Upper lobe of right lung (tissue), 1 donor: ENCODE measurements around the gene CYS1. TPM values are rescaled to one million over a fixed set of nuclear protein-coding genes. Genes with fewer than 3 reads are reported as not detected.

Source experiments
- ATAC-seq: fragments of 200-7000 bp; cut with Tn5 transposase; one replicate; pipeline ENCODE4 v1.9.1; 2020; ENCODE audit warnings: mild to moderate bottlenecking, moderate library complexity
- DNase-seq: peaks from one replicate; pipeline ENCODE4 v3.0.0-alpha.2; 2020
- H3K27ac ChIP-seq: fragments of 200-600 bp; one replicate; pipeline ENCODE4 v1.8.0; 2022
- H3K27me3 ChIP-seq: fragments of 200-600 bp; one replicate; pipeline ENCODE4 v1.8.0; 2022; ENCODE audit warnings: mild to moderate bottlenecking
- H3K36me3 ChIP-seq: fragments of 200-600 bp; one replicate; pipeline ENCODE4 v1.8.0; 2022
- H3K4me1 ChIP-seq: fragments of 200-600 bp; one replicate; pipeline ENCODE4 v1.8.0; 2022
- H3K4me3 ChIP-seq: fragments of 200-600 bp; one replicate; pipeline ENCODE4 v1.8.0; 2022; ENCODE audit warnings: mild to moderate bottlenecking
- H3K9me3 ChIP-seq: fragments of 200-600 bp; one replicate; pipeline ENCODE4 v1.8.0; 2022
- intact Hi-C: fragments of 100-400 bp; cut with DNase I; formaldehyde crosslinking; loops from one replicate; pipeline ENCODE4 v1.11.0; 2022
- total RNA-seq: library from RNA; stranded (reverse); fragmentation: NEBNext Ultra II Directional; extraction: Animal tissue kit (Norgen Biotek cat#: 25700); gene quantifications from one replicate; pipeline ENCODE4 v1.2.1, GENCODE V29; 2021
- TF ChIP-seq, protein P1 (sequence below): fragments of 200-600 bp; IDR thresholded peaks from one replicate; pipeline ENCODE4 v1.8.0; 2022; ENCODE audit warnings: antibody characterized with exemption
- donor health status: DM: no; HTN: yes; CAD: no; lungs with severe emphysema.

The CYS1 gene
- total RNA-seq, 1 donor from 2014 or later = 4.5 TPM

DNA sequence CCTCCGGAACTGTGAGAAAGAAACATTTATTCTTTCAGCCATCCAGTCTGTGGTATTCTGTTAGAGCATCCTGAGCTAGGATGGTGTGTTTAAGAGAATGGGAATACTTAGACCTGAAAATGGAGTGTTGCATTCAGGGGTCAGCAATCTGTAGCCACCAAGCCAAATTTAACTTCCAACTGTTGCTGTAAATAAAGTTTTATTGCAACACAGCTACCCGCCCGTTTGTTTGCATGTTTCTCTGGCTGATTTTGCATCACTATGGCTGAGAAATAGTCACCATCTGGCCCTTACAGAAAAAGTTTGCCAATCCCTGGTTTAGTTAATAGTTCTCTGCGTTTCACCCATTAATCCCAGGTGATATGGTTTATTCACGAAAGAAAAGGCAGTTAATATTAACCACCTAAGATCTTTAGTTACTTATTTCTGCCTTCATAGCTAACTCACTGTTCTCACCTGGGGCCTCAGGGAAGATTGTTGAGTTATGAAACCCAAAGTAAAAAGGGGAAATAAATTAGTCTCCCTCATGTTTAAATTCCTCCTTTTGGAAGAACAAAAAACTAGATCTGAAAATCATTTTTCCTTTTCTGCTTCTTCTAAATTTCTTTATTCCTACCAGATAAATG, 9.5 kb upstream of the CYS1 start:
- ATAC-seq (no peak), DNase-seq (no peak)
- TF ChIP-seq, protein P1, sequence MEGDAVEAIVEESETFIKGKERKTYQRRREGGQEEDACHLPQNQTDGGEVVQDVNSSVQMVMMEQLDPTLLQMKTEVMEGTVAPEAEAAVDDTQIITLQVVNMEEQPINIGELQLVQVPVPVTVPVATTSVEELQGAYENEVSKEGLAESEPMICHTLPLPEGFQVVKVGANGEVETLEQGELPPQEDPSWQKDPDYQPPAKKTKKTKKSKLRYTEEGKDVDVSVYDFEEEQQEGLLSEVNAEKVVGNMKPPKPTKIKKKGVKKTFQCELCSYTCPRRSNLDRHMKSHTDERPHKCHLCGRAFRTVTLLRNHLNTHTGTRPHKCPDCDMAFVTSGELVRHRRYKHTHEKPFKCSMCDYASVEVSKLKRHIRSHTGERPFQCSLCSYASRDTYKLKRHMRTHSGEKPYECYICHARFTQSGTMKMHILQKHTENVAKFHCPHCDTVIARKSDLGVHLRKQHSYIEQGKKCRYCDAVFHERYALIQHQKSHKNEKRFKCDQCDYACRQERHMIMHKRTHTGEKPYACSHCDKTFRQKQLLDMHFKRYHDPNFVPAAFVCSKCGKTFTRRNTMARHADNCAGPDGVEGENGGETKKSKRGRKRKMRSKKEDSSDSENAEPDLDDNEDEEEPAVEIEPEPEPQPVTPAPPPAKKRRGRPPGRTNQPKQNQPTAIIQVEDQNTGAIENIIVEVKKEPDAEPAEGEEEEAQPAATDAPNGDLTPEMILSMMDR = no peak
- no peak overlapping the region for H3K4me3 ChIP-seq
- H3K27me3 ChIP-seq = peaks cover 7% of the 10 kb centered on the region
- intact Hi-C loops = no loop called here
- H3K9me3 ChIP-seq = no peaks in the 10 kb centered on the region
- H3K36me3 ChIP-seq = no peaks in the 10 kb centered on the region
- no peaks in the 10 kb centered on the region for H3K4me1 ChIP-seq
- H3K27ac ChIP-seq = no peak overlapping the region

DNA sequence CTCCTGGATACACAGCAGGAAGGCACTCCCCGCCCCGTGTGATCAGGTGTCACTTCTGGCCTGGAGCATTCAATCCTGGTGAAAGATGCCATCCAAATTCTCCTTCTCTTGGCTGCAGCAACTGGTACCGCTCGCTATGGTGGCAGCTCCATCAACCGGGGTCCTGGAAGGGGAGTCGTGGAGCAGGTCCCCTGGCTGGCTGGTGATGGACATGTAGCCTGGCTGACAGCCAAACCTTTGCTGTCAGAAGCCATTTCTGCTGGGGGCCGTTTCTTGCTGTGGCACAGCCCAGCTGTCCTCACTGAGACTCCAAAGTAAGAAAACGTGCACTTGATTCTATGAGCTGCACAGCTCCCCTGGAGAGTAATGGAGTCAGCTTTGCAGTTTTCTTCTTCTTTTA, 7.1 kb upstream of the CYS1 start:
- ATAC-seq = no peak
- Histone ChIP-seq H3K27me3 (peaks cover 21% of the 10 kb centered on the region), H3K27ac (no peak overlapping the region), H3K4me3 (no peak overlapping the region), H3K9me3 (no peaks in the 10 kb centered on the region), H3K36me3 (no peaks in the 10 kb centered on the region), H3K4me1 (peaks cover 5% of the 10 kb centered on the region)
- no peak for DNase-seq
- intact Hi-C loops = no loop called here
- TF ChIP-seq, protein P1 = no peak

DNA sequence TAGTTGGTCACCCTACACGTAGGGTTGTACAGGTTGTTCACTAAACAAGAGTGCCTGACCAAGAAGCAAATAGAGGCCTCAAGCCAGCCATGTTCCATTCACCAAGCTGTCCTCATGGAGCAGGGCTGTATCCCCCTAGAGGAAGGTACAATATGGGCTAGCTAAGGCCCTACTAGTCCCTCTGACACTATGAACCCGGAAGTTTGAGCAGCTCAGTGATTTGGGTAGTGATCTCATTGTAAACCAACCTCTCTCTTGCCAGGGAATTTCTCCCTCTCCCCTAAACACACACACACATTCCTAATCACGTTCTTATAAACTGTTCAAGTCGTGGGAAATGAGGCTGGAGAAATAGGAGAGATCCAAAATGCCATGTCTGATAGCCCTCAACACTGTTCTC, 6.7 kb upstream of the CYS1 start:
- peaks cover 26% of the 10 kb centered on the region for H3K27me3 ChIP-seq
- no peaks in the 10 kb centered on the region for H3K9me3 ChIP-seq
- DNase-seq (no peak), ATAC-seq (peak; percentile 39)
- H3K4me1 ChIP-seq = peaks cover 5% of the 10 kb centered on the region
- no peak overlapping the region for H3K4me3 ChIP-seq
- H3K27ac ChIP-seq = no peak overlapping the region
- TF ChIP-seq, protein P1 = no peak
- intact Hi-C loops = no loop called here
- H3K36me3 ChIP-seq = no peaks in the 10 kb centered on the region

DNA sequence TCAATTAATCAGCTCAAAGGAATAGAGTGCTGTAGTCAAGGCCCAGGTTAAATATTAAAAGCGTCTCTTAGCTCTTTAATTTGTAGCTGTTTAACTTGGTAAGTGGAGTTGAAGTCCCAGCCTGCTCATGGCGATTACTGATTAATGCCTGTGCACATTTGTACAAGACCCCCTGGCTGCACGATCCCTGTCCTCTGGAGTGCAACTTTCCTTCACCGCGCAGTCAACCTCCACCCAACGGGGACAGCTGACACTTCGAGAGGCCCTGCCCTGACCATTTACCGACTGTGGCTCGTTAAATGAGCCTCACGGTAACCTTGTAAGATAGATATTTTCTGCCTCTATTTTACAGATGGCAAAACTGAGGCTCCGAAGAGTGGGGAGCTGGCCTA, 5.5 kb upstream of the CYS1 start:
- DNase-seq (no peak), ATAC-seq (no peak)
- Histone ChIP-seq H3K27ac (no peak overlapping the region), H3K4me3 (no peak overlapping the region), H3K36me3 (no peaks in the 10 kb centered on the region), H3K4me1 (peaks cover 8% of the 10 kb centered on the region), H3K9me3 (no peaks in the 10 kb centered on the region), H3K27me3 (peaks cover 37% of the 10 kb centered on the region)
- TF ChIP-seq, protein P1 = no peak
- intact Hi-C loops = no loop called here

DNA sequence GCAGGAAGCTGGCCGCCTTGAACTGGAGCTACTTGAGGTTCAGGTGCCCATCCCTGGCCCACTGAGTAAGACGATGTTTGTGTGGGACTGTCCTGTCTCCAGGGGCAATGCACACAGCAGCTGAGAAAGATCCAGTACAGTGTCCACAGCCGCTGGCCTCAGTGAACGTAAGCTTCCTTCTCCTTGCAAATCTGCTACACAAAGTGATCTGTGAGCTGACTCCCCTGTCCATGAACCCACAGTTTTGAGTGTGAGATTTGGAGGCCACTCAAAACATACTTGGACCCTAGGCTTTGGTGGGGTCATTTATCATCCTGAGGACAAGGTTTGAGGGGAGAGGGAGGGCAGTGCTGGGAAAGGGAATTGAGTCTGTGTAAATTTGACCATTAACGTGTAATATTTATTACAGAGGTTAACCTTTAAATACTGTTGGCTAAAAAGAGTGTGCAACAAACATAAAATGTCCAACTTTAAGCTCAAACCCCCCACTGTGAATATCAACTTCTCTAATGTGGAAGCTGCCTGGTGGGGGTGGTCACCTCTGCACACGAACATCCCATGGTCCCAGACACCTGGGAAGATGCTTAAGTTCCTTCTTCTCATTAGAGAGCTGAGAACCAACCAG, 4.9 kb upstream of the CYS1 start:
- Histone ChIP-seq H3K4me3 (no peak overlapping the region), H3K36me3 (no peaks in the 10 kb centered on the region), H3K4me1 (peaks cover 12% of the 10 kb centered on the region), H3K9me3 (no peaks in the 10 kb centered on the region), H3K27ac (no peak overlapping the region), H3K27me3 (peaks cover 42% of the 10 kb centered on the region)
- no peak for ATAC-seq
- DNase-seq = no peak
- TF ChIP-seq, protein P1 = no peak
- intact Hi-C loops = no loop called here
